Measurements from ENCODE around the gene CAMK2N1.

The CAMK2N1 gene

GRCh38 chr1:20477348-20478056 is 8.5 kb downstream of the CAMK2N1 start:
- DNase-seq, result no peak

GRCh38 chr1:20476265-20477038 is 9.6 kb downstream of the CAMK2N1 start:
- DNase-seq, result no peak

GRCh38 chr1:20474996-20475395 is 11.0 kb downstream of the CAMK2N1 start:
- no peak for DNase-seq

DNA sequence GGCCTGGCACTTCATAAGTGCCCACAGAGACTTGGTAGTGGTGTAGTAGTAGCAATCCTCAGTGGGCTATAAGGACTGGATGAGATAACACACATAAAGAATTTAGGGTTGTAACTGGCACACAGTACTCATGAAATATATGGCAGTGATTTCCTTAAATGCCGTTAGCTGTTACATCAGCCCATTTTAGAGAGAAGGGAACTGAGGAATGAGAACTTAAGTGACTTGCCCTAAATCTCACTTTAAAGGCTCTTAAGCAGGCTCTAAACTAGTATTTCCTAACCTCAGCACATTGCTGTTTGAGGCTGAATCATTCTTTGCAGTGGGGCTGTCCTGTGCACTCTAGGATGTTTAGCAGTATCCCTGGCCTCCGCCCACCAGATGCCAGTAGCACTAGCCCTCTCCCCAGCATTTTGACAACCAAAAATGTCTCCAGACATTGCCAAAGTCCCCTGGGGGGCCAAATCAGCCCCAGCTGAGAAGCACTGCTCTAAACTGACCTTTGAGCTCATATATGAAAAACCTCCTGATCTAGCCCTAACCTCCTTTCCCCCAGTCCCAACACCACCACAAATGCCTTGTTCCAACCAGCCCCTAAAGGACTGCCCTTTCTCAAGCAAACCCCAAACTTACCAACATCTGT is 11.6 kb downstream of the CAMK2N1 start:
- DNase-seq, result no peak

DNA sequence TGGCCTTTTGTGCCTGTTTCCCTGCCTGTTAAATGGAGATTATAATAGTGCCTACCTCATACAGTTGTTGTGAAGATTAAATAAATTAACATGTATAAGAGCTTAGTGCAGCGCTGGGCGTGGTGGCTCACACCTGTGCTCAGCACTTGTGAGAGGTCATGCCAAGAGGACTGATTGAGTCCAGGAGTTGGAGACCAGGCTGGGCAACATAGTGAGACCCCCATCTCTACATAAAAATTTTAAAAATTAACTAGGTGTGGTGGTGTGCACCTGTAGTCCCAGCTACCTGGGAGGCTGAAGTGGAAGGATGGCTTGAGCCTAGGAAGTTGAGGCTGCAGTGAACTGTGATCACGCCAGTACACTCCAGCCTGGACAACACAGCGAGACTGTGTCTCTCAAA is 12.1 kb downstream of the CAMK2N1 start:
- DNase-seq, result no peak

- DNase-seq, result no peak
Measured at GRCh38 chr1:20472860-20473711, 12.9 kb downstream of the CAMK2N1 start.

GRCh38 chr1:20472121-20472520 is 13.9 kb downstream of the CAMK2N1 start:
- DNase-seq, result no peak

DNA sequence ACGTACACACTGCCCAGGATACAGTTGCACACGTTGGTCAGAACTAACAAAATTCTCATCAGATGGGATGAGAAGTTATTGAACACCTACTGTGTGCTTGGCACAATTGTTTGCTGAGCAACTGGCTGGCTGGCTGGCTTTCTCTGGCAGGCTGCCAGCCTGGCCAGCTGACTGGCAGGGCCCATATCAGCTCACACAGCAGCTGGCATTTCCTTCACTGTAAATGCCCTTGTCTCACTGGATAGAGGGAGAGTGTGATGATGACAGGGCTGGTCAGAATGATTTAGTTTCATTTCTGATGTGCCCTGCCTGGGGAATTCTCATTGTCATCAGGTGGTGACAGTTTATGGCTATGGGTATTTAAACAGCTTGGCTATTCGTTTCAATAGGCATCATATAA is 15.8 kb downstream of the CAMK2N1 start:
- DNase-seq, result no peak

DNA sequence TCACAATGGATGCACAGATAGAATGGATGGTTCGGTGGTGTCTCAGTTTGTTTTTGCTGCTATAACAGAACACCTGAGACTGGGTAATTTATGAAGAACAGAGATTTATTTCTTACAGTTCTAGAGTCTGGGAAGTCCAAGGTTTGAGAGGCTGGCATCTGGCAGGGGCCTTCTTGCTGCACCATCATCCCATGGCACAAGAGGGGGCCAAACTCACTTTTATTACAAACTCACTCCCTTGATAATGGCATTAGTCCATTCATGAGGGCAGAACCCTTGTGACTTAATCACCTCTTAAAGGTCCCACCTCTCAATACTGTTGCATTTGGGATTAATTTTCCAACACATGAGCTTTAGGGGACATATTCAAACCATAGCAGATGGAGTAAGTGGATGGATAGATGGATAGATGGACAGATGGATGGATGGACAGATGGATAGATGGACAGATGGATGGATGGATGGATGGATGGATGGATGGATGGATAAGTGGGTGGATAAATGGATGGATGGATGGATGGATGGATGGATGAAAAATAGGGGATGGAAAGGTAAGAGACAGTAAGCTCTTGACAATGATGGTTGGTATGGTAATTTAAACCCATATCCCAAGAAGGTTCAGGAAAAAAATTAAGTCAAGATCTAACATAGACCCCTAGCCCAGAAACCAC is 16.5 kb downstream of the CAMK2N1 start:
- DNase-seq, result no peak

GRCh38 chr1:20466273-20466672 is 19.7 kb downstream of the CAMK2N1 start:
- DNase-seq, result no peak

GRCh38 chr1:20465187-20465586 is 20.8 kb downstream of the CAMK2N1 start:
- DNase-seq, result no peak

- DNase-seq, result no peak
Measured at GRCh38 chr1:20463502-20463901, 22.5 kb downstream of the CAMK2N1 start.

- no peak for DNase-seq
Measured at GRCh38 chr1:20462397-20462796, 23.6 kb downstream of the CAMK2N1 start.

DNA sequence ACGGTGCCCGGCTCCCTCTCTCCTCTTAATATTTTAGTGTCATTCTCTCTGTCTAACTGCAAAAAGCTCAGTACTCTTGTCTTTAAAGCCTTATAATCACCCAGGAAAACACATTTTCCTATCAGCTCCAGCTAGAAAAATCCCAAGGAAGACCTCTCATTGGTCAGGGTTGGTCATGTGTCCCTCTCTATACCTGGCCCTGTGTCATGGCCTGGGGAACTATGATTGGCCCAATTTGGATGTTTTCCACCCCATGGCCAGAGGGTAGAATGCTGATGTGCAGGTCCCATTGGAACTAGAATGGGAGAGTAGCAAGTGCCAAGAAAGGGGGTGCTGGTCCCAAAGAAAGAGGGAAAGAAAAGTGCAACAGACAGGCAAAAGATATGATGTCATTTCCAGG is 27.3 kb downstream of the CAMK2N1 start:
- DNase-seq, result no peak

- DNase-seq, result no peak
Measured at GRCh38 chr1:20454004-20454403, 32.0 kb downstream of the CAMK2N1 start.

GRCh38 chr1:20449735-20450311 is 36.2 kb downstream of the CAMK2N1 start:
- DNase-seq, result no peak

- no peak for DNase-seq
Measured at GRCh38 chr1:20448671-20449071, 37.3 kb downstream of the CAMK2N1 start.

DNA sequence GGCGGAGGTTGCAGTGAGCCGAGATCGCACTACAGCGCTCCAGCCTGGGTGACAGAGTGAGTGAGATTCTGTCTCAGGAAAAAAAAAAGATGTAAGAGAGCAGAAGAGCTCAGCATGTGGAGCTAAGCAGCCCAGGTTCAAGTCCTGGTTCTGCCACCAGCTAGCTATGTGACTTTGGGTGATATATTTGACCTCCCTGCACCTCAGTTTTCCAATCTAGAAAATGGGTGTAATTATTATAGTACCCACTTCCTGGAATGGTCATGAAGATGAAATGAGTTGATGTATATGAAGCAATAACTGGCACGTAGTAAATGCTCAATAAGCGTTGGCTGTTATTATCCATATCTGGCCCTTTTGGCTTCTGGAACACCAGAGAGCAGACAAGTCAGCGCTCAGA is 38.2 kb downstream of the CAMK2N1 start:
- no peak for DNase-seq

- DNase-seq, result no peak
Measured at GRCh38 chr1:20446796-20447195, 39.2 kb downstream of the CAMK2N1 start.

DNA sequence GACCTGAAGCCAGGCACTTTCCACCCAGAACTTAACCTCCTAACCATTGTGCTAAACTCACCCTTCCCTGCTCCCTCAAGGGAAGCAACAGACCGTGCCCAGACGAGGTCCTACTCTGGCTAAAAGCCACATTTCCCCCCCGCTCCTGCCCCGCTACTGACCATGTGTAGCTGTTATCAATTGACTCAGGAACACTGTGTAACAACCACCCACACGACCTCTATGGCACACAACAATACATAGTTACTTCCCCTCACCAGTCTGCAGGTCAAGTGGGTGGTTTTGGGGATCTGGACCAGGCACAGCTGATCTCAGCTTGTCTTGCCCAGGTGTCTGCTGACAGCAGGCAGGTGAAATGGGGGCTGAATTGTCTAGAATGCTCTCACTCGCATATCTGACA is 40.1 kb downstream of the CAMK2N1 start:
- no peak for DNase-seq

- no peak for DNase-seq
Measured at GRCh38 chr1:20443703-20444586, 42.1 kb downstream of the CAMK2N1 start.

All from SW 1271 (cell line).